HepG2 (cell line): Measurements from ENCODE around the gene STEAP1B.

Source experiments
- EZH2 ChIP-seq: conservative IDR thresholded peaks from 2 replicates; pipeline ENCODE4 v1.6.1; 2012; ENCODE audit warnings: mild to moderate bottlenecking, low read depth, low read length, moderate library complexity
- FOXK1 ChIP-seq: sonication (generic); formaldehyde crosslinking; IDR thresholded peaks from 2 replicates; pipeline ENCODE4 v1.4.0; 2020; ENCODE audit warnings: low read depth, missing genetic modification reagents, borderline replicate concordance
- MXI1 ChIP-seq: IDR thresholded peaks from 3 replicates; pipeline ENCODE4 v1.6.1; 2012; ENCODE audit warnings: low read depth, low read length, inconsistent platforms, borderline replicate concordance
- NFE2L1 ChIP-seq: sonication (generic); formaldehyde crosslinking; IDR thresholded peaks from 2 replicates; pipeline ENCODE4 v1.4.0; 2020; ENCODE audit warnings: missing genetic modification reagents, mild to moderate bottlenecking, borderline replicate concordance
- NFKBIZ ChIP-seq: IDR thresholded peaks from 2 replicates; pipeline ENCODE4 v1.6.1; 2018; ENCODE audit warnings: missing genetic modification reagents, missing compliant biosample characterization
- PHF21A ChIP-seq: sonication (generic); formaldehyde crosslinking; IDR thresholded peaks from 2 replicates; pipeline ENCODE4 v1.5.0; 2020; ENCODE audit warnings: mild to moderate bottlenecking, missing genetic modification reagents
- POLR2A ChIP-seq, 2 experiments: IDR thresholded peaks; 2 replicates each; pipeline ENCODE4 v1.6.1; 2011; ENCODE audit warnings: low read depth in 2 of 2, low read length in 2 of 2, mild to moderate bottlenecking in 1 of 2, moderate library complexity in 1 of 2; ENCODE audit not compliant: insufficient read depth in 1 of 2
- RAD21 ChIP-seq: fragments of 450-650 bp; formaldehyde crosslinking; IDR thresholded peaks from 2 replicates; pipeline ENCODE4 v1.5.0; 2020; ENCODE audit warnings: mild to moderate bottlenecking
- SMAD1 ChIP-seq: sonication (generic); formaldehyde crosslinking; IDR thresholded peaks from 2 replicates; pipeline ENCODE4 v1.4.0; 2020; ENCODE audit warnings: missing genetic modification reagents, low read depth, mild to moderate bottlenecking, borderline replicate concordance
- SUZ12 ChIP-seq: fragments of 150-350 bp; IDR thresholded peaks from 2 replicates; pipeline ENCODE4 v1.6.1; 2014; ENCODE audit warnings: low read depth, low read length
- ZNF382 ChIP-seq: sonication (generic); formaldehyde crosslinking; IDR thresholded peaks from 2 replicates; pipeline ENCODE4 v1.5.0; 2020; ENCODE audit warnings: missing genetic modification reagents, mild to moderate bottlenecking, borderline replicate concordance
- ZZZ3 ChIP-seq: sonication (generic); formaldehyde crosslinking; IDR thresholded peaks from 2 replicates; pipeline ENCODE4 v1.4.0; 2020; ENCODE audit warnings: missing genetic modification reagents, mild to moderate bottlenecking, borderline replicate concordance
- TF ChIP-seq, protein P1 (sequence below): sonication (generic); formaldehyde crosslinking; IDR thresholded peaks from 2 replicates; pipeline ENCODE4 v1.5.0; 2020; ENCODE audit warnings: missing genetic modification reagents
- TF ChIP-seq, protein P2 (sequence below): IDR thresholded peaks from 2 replicates; pipeline ENCODE4 v1.6.1; 2012; ENCODE audit warnings: inconsistent platforms

DNA sequence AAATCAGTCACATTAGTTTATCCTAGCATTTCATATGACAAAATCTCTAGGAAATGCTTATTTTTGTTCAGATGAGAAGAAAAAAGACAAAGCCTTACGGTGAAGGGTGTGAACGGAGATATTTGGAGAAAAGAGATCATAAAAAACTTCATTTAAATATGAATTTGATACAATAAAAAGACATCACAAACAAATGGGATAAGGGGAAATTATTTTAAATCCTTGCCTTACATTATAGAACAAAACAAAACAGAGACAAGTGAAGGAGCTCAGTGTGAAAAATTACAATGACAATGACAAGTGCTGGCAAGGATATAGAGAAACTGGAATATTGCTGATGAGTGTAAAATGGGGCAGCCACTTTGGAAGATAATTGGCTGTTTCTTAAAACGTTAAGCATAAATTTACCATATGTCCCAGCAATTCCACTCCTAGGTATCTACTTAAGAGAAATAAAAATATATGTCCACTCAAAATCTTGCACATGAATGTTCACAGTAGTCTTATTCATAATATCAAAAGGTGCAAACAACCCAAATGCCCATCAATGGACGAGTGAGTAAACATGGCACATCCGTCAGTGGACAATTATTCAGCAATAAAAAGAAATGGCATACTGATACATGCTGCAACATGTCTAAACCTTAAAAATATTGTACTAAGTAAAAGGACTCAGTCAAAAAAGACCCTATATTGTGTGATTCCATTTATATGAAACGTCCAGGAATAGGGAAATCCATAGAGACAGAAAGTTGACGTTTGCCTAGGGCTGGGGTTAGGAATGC lies 77.0 kb downstream of the STEAP1B start:
- TF ChIP-seq SUZ12 (no peak), MXI1 (no peak), SMAD1 (CRISPR knock-in tag) (no peak), EZH2 (no peak), POLR2A (IDR thresholded peaks at IDR 0.05; ENCODE audit: insufficient read depth in 1 of 2, low read depth in 2 of 2, low read length in 2 of 2) (no peak), ZZZ3 (CRISPR knock-in tag) (no peak), PHF21A (no peak), NFE2L1 (CRISPR knock-in tag) (no peak), ZNF382 (CRISPR knock-in tag) (no peak), NFKBIZ (no peak), RAD21 (CRISPR knock-in tag) (no peak), FOXK1 (CRISPR knock-in tag) (no peak)
- TF ChIP-seq, protein P1, sequence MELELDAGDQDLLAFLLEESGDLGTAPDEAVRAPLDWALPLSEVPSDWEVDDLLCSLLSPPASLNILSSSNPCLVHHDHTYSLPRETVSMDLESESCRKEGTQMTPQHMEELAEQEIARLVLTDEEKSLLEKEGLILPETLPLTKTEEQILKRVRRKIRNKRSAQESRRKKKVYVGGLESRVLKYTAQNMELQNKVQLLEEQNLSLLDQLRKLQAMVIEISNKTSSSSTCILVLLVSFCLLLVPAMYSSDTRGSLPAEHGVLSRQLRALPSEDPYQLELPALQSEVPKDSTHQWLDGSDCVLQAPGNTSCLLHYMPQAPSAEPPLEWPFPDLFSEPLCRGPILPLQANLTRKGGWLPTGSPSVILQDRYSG (CRISPR knock-in tag) = no peak
- TF ChIP-seq, protein P2, sequence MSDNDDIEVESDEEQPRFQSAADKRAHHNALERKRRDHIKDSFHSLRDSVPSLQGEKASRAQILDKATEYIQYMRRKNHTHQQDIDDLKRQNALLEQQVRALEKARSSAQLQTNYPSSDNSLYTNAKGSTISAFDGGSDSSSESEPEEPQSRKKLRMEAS = no peak
